Stimulated activated naive CD8-positive, alpha-beta T cell treated with anti-CD3 and anti-CD28 coated beads, Interleukin-15, Interleukin-2, amounts not matched to agents 100 U/mL and 50 U/mL, for 24 hours (primary cell): Measurements from ENCODE around the gene UBQLN2.
"Not testable (repeated sequence)": the region's sequence is repeated elsewhere in the genome, so short reads cannot be mapped to it uniquely, and the experiment has no call there.

ENCODE experiments used
- ATAC-seq: fragments of 150-1000 bp; cut with Tn5 transposase; one replicate; pipeline ENCODE4 v1.10.0; 2021
- DNase-seq: peaks from one replicate; pipeline ENCODE4 v3.0.0; 2021

The UBQLN2 gene

DNA sequence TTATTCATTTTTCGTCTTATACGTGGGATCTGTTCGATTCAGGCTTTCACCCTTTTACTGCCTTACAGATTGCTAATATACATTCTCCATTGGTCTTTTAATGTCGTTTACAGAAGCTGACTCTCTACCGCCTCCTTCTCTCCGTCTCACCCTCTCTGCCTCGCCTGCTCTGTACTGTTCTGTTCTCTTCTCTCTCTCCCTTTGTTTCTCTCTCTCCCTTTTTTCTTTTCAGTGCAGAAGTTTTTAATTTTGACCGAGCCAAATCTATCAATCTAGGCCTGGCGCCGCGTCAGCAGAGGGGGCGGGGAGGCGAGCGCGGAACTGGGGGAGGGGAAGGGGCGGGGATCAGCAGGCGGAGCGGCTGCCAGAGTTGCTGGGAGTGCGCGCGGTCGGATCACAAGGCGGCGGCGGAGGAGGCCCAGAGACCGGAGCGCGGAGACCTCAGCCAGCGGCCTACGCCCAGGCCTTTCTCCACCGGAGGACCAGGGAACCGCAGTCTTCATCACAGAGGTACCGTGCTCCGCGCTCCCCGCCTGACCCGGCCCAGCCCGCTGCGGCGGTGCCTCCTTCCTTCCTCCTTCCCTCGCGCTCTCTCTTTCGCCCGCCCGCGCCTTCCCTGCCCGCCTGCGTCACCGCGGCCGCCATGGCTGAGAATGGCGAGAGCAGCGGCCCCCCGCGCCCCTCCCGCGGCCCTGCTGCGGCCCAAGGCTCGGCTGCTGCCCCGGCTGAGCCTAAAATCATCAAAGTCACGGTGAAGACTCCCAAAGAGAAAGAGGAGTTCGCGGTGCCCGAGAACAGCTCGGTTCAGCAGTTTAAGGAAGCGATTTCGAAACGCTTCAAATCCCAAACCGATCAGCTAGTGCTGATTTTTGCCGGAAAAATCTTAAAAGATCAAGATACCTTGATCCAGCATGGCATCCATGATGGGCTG is at the start of gene UBQLN2:
Gene UBQLN2, plus strand, starts transcription at position 397 of the 931 bp plus-strand sequence. Its CDS starts 247 bp downstream, at position 644.
- ATAC-seq (peak; percentile 81), DNase-seq (peak; percentile 80)

DNA sequence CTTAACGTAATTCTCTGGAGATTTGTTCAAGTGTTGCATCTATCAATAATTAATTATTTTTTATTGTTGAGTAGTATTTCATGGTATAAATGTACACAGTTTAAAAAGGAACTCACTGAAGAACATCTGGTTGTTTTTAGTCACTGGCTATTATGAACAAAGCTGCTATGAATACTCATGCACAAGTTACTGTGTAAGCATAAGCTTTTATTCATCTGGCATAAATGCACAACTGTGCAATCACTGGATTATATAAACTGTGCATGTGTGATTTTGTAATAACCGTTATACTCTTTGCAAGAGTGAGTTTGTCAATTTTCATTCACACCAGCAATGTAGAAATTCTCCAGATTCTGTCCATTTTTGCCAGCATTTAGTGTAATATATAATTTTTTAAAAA is 43.8 kb upstream of the UBQLN2 start:
- DNase-seq (no peak), ATAC-seq (no peak)

DNA sequence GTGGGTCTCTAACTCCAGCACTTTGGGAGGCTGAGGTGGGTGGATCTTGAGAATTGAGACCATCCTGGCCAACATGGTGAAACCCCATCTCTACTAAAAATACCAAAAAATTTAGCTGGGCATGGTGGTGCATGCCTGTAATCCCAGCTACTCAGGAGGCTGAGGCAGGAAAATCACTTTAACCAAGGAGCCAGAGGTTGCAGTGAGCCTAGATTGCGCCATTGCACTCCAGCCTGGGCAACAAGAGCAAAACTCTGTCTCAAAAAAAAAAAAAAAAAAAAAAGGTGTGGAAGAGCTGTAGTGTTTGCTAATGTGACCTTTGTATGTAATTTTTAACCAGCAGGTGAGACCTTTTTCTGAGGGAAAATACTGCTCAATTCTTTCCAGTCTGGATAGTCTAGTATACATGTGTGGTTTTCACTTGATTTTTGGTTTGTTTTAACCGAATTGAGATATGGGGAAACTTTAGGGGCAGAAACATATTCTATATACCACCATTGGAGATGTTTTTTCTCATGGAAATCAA is 33.9 kb upstream of the UBQLN2 start:
- DNase-seq, ATAC-seq: not testable (repeated sequence)

DNA sequence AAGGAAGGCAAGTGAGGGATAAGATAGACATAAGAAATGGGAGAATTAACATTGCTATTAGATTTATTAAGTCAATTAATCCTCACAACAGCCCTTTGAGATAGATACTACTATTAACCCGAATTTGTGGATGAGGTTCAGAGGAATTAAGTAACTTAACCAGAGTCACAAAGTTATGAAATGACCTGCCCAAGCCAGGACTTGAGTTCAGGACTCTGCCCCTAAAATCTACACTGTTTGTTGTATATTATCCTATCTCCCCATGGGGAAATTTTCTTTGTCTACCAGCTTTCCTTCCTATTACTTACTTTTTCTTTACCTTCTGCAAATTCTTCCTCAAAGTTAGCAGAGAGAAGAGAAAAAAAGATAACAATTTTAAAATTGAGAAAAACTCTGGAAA is 33.4 kb upstream of the UBQLN2 start:
- DNase-seq (no peak), ATAC-seq (no peak)

DNA sequence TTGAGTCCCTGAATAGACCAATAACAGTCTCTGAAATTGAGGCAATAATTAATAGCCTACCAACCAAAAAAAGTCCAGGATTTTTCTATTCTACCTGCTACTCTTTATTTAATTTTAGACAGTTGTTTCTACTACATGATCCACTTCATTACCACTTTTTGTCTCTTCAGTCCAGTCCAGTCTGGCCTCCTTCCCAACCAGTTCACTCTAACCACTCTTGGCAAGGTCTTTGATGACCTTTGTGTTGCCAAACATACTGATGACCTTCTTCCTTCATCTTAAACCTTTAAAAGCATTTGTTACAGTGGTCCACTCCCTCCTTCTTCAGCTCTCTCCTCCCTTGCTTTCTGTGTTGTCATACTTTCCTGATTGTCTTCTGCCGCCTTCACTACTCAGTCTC is 12.8 kb upstream of the UBQLN2 start:
- no peak for DNase-seq

DNA sequence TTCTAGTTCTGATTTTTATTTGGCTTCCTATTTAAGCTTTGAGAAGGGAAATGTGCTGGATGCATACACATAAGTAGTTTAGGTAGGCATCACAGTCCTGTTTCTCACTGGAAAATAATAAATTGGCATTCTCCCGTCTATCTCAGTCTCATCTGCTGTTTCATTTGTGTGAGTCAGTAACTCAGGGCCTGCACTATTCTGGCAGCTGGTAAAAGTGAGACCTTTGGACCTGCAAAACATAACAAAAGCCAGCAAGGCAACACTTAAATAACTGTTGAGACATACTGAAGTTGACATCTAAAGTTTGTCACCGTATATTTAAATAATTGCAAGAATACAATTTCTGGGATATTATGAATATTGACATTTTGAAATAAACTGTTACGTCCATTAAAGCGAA is 8.6 kb upstream of the UBQLN2 start:
- no peak for ATAC-seq

More for the DNA sequence above, 12.8 kb upstream of the UBQLN2 start:
- no peak for ATAC-seq

DNA sequence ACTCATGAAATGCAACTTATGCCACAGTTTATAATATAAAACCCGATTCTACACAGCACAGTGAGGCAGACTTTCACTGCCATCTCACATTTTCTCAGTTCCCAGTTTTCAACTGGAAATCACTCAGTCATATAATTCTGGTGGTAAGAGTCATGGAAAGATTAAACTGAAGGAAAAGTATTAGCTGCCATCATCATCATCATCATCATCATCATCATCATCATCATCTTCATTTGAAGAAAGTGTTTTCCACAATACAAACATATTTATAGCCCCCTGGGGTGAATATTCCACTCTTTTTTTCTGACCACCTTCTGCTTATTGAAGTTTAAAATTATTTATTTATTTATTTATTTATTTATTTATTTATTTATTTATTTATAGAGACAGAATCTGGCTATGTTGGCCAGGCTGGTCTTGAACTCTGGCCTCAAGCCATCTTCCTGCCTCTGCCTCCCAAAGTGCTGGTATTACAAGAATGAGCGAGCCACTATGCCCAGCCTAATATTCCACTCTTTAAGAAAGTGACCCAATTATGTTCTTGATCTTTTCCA is 6.0 kb upstream of the UBQLN2 start:
- ATAC-seq = no peak
- DNase-seq = no peak

More for the DNA sequence above, 8.6 kb upstream of the UBQLN2 start:
- DNase-seq = no peak

DNA sequence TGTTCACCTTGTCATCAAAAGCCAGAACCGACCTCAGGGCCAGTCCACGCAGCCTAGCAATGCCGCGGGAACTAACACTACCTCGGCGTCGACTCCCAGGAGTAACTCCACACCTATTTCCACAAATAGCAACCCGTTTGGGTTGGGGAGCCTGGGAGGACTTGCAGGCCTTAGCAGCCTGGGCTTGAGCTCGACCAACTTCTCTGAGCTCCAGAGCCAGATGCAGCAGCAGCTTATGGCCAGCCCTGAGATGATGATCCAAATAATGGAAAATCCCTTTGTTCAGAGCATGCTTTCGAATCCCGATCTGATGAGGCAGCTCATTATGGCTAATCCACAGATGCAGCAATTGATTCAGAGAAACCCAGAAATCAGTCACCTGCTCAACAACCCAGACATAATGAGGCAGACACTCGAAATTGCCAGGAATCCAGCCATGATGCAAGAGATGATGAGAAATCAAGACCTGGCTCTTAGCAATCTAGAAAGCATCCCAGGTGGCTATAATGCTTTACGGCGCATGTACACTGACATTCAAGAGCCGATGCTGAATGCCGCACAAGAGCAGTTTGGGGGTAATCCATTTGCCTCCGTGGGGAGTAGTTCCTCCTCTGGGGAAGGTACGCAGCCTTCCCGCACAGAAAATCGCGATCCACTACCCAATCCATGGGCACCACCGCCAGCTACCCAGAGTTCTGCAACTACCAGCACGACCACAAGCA is 898 bp downstream of the UBQLN2 start:
- DNase-seq (peak; percentile 27), ATAC-seq (peak; percentile 50)

DNA sequence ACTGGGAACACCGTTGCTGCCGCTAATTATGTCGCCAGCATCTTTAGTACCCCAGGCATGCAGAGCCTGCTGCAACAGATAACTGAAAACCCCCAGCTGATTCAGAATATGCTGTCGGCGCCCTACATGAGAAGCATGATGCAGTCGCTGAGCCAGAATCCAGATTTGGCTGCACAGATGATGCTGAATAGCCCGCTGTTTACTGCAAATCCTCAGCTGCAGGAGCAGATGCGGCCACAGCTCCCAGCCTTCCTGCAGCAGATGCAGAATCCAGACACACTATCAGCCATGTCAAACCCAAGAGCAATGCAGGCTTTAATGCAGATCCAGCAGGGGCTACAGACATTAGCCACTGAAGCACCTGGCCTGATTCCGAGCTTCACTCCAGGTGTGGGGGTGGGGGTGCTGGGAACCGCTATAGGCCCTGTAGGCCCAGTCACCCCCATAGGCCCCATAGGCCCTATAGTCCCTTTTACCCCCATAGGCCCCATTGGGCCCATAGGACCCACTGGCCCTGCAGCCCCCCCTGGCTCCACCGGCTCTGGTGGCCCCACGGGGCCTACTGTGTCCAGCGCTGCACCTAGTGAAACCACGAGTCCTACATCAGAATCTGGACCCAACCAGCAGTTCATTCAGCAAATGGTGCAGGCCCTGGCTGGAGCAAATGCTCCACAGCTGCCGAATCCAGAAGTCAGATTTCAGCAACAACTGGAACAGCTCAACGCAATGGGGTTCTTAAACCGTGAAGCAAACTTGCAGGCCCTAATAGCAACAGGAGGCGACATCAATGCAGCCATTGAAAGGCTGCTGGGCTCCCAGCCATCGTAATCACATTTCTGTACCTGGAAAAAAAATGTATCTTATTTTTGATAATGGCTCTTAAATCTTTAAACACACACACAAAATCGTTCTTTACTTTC is 1.8 kb downstream of the UBQLN2 start:
- ATAC-seq = no peak
- DNase-seq = peak; percentile 6

DNA sequence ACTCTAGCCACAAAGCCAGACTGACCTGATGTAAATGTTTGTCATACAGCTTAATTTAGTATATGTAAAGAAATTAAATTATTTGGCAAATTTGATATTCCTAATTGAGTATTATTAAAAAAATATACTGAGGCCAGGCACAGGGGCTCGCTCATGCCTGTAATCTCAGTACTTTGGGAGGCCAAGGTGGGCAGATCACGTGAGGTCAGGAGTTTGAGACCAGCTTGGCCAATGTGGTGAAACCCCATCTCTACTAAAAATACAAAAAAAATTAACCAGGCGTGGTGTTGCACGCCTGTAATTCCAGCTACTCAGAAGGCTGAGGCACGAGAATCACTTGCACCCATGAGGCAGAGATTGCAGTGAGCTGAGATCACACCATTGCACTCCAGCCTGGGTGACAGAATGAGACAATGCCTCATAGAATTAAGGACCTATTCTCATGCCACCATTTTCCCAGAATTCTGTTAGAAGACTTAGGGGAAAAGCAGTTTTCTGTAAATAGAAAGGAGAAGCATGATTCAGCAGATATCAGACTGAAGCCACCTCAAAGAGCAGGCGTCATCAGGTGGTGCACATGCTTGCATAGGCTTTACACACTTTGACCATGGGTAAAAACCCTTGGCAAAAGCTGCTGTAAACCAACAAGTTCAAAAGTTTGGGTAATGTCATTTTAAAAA is 6.1 kb downstream of the UBQLN2 start:
- no peak for ATAC-seq

DNA sequence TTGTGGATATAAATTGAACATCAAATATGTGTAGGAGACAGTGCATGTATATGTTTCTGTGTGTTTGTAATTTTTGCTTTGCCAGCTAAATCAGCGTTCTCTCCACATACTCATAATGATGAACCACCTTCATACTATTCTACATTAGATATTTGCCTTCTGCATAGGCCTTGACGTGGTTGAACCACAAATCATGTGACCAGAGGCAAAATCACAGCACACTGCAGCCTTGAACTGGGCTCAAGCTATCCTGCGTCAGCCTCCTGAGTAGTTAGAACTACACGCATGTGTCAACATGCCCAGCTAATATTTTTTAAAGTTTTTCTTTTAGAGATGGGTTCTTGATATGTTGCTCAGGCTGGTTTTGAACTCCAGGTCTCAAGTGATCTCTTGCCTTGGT is 9.5 kb downstream of the UBQLN2 start:
- ATAC-seq (no peak), DNase-seq (no peak)

More for the DNA sequence above, 6.1 kb downstream of the UBQLN2 start:
- DNase-seq = no peak

DNA sequence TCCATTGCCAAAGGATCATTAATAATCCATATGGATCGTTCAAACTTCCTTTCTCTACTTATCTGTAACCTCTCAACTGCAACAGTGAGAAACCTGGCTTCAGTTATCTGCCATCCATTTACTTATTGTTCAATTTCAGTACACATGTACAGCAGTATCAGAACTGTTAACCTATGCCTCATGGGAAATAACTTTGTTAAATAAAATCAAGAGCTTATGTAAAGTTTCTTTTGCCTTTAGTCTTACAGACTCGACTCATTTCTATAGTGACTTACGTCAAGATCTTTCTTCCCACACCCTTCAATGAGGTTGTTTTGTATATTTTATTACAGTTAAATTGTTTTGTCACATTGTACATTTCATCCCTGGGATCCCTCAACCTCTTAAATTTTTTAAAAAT is 11.4 kb downstream of the UBQLN2 start:
- ATAC-seq (no peak), DNase-seq (no peak)

DNA sequence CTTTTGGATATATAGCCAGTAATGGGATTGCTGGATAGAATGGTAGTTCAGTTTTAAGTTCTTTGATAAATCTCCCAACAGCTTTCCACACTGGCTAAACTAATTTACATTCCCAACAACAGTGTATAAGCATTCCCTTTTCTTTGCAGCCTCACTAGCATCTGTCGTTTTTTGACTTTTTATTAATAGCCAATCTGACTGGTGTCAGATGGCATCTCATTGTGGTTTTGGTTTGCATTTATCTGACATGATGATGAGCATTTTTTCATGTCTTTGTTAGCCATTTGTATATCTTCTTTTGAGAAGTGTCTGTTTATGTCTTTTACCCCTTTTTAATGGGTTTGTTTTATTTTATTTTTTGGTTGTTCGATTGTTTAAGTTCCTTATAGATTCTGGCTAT is 13.3 kb downstream of the UBQLN2 start:
- ATAC-seq = no peak
- no peak for DNase-seq

DNA sequence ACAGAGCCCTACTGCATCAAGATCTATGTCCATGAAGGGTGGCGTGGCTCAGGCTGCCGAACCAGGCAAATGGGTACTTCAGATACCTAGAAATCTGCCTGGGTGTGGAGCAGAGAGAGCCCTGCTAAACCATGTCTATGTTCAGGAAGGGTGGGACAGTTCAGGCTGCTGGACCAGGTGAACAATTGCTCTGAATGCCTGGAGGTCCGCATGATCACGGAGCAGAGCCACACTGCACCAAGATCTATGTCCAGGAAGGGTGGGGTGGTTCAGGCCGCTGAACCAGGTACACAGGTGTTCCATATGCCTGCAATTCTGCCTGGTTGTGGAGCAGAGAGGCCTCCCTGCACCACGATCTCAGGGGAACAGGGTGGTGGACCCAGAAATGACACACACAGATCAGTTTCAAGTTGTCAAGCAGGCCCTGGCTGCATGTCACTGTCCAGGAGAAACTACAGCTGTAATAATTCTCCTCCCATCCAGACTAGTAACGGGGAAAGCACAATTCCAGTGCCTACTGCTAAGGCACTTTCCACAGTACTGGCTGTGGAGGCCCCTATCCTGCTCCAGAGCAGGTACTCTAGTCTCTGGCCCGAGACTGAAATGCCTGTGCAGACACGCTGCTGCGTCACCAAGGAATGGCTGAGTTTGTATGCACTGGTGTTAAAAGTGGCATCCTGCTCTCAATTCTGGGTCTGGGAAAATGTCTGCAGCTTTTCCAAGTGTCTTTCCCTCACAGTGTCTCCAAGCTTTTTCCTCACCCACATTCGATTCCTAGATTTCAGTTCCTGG is 25.2 kb downstream of the UBQLN2 start:
- no peak for ATAC-seq

DNA sequence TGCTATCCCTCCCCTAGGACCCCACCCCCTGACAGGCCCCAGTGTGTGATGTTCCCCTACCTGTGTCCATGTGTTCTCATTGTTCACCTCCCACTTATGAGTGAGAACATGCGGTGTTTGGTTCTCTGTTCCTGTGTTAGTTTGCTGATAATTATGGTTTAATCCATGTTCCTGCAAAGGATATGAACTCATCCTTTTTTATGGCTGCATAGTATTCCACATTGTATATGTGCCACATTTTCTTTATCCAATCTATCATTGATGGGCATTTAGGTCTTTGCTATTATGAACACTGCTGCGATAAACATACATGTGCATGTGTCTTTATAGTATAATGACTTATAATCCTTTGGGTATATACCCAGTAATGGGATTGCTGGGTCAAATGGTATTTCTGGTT is 28.4 kb downstream of the UBQLN2 start:
- ATAC-seq, DNase-seq: not testable (repeated sequence)

More for the DNA sequence above, 25.2 kb downstream of the UBQLN2 start:
- no peak for DNase-seq

DNA sequence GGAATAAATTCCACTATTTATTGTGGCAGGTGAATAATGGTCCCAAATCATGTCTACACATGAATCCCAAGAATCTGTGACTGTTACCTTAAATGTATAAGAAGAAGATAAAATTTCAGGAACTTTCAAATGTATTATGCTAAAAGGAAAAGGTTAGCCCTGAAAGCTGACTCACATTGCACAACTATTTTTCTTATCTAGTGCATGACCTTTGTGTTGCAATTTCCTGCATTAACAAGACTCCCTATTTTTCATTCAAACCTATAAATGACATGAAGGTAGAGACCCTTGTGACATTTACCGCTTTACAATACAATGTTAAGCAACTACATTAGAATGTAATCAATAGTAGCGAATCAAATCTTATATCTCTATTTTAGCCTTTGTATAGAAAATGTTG is 36.7 kb downstream of the UBQLN2 start:
- DNase-seq = no peak
- ATAC-seq = no peak

DNA sequence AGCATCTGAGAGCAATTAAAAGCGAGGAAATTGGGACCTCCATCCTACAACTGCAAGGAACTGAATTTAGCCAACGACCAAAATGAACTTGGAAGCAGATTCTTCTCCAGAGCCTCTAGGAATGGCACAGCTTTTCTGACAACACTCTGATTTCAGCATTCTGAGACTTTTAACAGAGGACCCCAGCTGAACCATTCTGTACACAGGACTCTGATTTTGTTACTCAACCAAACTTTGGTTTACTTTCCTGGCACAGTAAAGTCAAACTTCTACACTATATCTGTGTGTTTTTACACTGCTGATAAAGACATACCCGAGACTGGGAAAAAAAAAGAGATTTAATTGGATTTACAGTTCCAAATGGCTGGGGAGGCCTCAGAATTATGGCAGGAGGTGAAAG is 37.6 kb downstream of the UBQLN2 start:
- ATAC-seq (no peak), DNase-seq (no peak)

DNA sequence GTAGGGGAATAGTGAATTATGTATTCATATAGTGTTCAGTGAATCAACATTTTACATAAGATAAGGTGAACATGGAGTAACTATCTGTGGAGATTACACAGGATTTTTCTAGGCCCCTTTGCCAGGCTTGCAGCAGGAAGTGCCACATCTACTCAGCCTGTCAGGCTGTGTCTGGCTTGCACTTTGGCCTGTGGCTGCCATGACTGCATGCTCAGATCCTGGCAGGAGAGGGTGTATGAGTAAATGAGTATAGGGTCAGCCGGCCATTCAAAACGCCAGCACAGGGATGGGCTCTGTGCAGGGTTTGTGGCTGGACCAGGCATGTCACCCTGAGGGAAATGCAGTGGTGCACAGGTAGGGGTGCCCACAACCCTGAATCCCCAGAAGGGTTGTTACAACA is 51.9 kb downstream of the UBQLN2 start:
- DNase-seq = no peak
- no peak for ATAC-seq
